ENCODE measurements around the gene UBE4B. TPM values are rescaled to one million over a fixed set of nuclear protein-coding genes. Genes with fewer than 3 reads are reported as not detected.

The UBE4B gene
- polyA plus RNA-seq, 5 donors, result 43.8 to 52.9 (median 45.9) TPM

GRCh38 chr1:10113501-10113900 lies 80.7 kb downstream of the UBE4B start:
- DNase-seq, result no peak

GRCh38 chr1:10114746-10115145 lies 82.0 kb downstream of the UBE4B start:
- DNase-seq, result no peak

GRCh38 chr1:10117132-10117531 lies 84.4 kb downstream of the UBE4B start:
- DNase-seq, result no peak

GRCh38 chr1:10117865-10118264 lies 85.1 kb downstream of the UBE4B start:
- DNase-seq, result no peak

- no peak for DNase-seq
These were observed 88.9 kb downstream of the UBE4B start for GRCh38 chr1:10121688-10122087.

GRCh38 chr1:10122926-10123325 lies 90.2 kb downstream of the UBE4B start:
- no peak for DNase-seq

- no peak for DNase-seq
These were observed 95.5 kb downstream of the UBE4B start for GRCh38 chr1:10128101-10128765.

- no peak for DNase-seq
These were observed 99.6 kb downstream of the UBE4B start for GRCh38 chr1:10132316-10132715.

- DNase-seq, result no peak
These were observed 100.1 kb downstream of the UBE4B start for GRCh38 chr1:10132852-10133251.

- DNase-seq, result no peak
These were observed 108.2 kb downstream of the UBE4B start for GRCh38 chr1:10140981-10141380.

GRCh38 chr1:10143961-10144485 lies 111.3 kb downstream of the UBE4B start:
- DNase-seq, result no peak

GRCh38 chr1:10146391-10146790 lies 113.6 kb downstream of the UBE4B start:
- DNase-seq, result no peak

- no peak for DNase-seq
These were observed 116.5 kb downstream of the UBE4B start for GRCh38 chr1:10149231-10149630.

GRCh38 chr1:10152709-10153284 lies 120.0 kb downstream of the UBE4B start:
- peak in 1 of 2 donors; percentile 9 for DNase-seq

GRCh38 chr1:10155087-10155712 lies 122.4 kb downstream of the UBE4B start:
- peak; percentile 21 to 25 for DNase-seq

- DNase-seq, result no peak
These were observed 127.4 kb downstream of the UBE4B start for GRCh38 chr1:10160173-10160572.

GRCh38 chr1:10160907-10161490 lies 128.2 kb downstream of the UBE4B start:
- DNase-seq, result no peak

GRCh38 chr1:10161541-10162290 lies 129.0 kb downstream of the UBE4B start:
- no peak for DNase-seq

GRCh38 chr1:10168912-10169514 lies 136.3 kb downstream of the UBE4B start:
- DNase-seq, result no peak

- no peak for DNase-seq
These were observed 137.4 kb downstream of the UBE4B start for GRCh38 chr1:10170239-10170574.

GRCh38 chr1:10171105-10171767 lies 138.5 kb downstream of the UBE4B start:
- DNase-seq, result no peak
